HG03066 (cell line): ENCODE measurements around the gene ALOX15.
"Not testable (repeated sequence)": the region's sequence is repeated elsewhere in the genome, so short reads cannot be mapped to it uniquely, and the experiment has no call there.

Source experiments
- ATAC-seq: cut with Tn5 transposase; IDR thresholded peaks from one replicate; pipeline ENCODE4 v1.9.1; 2021; ENCODE audit warnings: low read depth; ENCODE audit not compliant: unreplicated experiment

ALOX15 gene

DNA sequence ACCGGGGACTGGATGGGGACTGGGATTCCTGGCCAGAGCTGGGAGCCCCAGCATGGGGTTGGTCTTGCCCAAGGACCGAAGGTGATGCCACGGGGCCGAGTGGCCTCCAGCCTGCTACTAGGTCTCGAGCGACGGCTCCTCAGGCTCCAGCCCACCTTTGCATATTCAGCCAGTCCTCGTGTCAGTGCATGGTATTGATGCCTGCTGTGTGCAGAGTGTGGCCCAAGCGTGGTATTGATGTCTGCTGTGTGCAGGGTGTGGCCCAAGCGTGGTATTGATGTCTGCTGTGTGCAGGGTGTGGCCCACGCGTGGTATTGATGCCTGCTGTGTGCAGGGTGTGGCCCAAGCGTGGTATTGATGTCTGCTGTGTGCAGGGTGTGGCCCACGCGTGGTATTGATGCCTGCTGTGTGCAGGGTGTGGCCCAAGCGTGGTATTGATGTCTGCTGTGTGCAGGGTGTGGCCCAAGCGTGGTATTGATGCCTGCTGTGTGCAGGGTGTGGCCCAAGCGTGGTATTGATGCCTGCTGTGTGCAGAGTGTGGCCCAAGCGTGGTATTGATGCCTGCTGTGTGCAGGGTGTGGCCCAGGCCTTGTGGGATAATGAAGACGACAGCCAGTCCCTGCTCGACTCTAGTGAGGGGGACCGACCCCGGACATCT lies 45.7 kb downstream of the ALOX15 start:
- ATAC-seq: not testable (repeated sequence)

DNA sequence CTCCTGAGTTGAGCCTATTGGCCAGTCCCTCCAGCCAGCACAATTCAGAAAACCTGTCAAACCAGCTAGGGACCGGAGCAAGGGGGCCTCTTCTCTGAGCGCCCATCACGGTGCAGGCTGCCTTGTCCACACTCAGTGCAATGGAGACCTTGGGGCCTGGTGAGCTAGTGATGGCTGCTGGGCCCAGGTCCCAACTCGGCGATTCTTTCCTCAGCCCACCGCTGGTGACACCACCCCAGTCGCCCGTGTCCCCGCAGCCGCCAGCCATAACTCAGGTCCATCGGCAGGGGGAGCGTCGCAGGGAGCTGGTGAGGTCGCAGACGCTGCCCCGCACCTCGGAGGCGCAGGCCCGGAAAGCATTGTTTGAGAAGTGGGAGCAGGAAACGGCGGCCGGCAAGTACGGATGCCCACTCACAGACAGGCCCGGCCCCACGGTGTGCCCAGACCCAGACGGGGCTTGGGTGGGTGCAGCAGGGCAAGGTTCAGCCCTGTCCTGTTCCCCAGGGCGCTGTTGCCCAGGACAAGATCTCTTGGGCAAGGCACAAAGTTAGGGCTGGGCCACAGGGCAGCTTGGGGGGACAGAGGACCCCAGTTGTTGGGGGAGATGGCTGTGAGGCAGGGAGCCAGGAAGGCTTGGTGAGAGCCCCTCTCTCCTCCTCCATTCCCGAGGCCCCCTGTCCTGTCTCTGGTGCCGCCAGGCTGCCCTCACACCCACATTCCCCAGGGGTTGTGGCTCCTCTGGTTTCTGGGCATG lies 46.4 kb downstream of the ALOX15 start:
- no peak for ATAC-seq

DNA sequence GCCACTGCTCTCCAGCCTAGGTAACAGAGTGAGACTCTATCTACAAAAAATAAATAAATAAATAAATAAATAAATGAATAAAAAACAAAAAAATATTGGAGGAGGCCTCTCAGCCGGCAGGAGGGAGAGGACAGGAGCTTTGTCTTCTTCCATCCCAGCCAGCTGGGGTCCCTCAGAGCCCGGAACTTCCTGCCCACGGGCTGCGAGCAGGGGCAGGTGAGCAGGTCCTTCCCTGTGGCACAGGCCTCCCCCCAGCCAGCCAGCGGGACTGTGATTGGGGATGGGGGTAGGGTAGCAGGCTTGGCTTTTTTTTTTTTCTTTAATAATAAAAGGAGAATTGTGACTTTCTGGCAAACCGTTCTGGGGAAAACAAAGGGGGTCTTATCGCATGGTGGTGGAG lies 47.1 kb downstream of the ALOX15 start:
- no peak for ATAC-seq

DNA sequence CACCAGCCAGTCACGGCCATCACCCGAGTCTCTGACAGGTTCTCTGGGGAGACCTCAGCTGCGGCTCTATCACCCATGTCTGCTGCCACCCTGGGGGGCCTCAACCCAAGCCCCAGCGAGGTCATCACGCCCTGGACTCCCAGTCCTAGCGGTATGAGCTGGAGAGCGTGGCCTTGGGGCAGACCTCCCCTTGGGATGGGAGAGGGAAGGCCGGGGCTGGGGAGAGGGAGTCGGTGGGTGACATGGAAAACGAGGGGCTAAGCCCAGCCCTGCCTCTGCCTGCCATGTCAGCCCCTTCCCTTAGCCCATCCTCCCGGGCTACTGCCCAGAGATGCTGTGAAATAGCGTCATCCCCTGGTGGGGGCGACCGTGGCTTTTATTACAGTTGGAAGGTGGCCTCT lies 48.5 kb downstream of the ALOX15 start:
- ATAC-seq: no peak

DNA sequence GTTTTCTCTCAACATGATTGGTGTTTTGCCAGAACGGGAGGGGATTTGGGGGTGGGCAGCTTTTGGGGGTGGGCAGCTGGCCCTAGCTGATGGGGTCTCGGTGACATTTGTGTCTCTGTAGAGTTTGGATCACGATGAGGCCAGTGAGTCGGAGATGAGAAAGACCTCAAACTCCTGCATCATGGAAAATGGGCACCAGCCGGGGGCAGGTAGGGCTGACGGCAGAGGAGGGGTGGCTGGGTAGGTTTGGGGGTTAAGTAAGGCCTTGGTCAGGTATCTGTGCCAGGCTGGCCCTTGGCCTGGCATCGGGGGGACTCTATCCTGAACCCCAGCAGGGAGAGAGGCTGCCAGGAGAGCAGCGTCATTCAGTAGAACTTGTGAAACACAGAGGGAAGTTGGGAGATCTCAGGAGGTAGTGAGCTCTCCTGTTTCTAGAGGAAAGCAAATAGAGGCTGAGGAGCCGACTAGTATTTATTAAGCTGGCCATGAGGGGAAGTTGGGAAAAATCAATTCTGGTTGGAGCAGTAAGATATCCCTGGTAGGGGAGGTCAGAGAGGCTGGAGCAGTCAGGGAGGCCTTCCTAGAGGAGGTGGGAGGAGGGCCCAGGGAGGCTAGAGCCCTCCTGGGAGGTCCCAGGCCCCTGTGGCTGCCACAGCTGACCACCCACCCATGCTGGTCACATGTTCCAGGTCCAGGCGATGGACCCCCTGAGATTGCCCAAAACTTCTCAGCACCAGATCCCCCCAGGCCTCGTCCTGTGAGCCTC lies 49.1 kb downstream of the ALOX15 start:
- ATAC-seq: no peak

DNA sequence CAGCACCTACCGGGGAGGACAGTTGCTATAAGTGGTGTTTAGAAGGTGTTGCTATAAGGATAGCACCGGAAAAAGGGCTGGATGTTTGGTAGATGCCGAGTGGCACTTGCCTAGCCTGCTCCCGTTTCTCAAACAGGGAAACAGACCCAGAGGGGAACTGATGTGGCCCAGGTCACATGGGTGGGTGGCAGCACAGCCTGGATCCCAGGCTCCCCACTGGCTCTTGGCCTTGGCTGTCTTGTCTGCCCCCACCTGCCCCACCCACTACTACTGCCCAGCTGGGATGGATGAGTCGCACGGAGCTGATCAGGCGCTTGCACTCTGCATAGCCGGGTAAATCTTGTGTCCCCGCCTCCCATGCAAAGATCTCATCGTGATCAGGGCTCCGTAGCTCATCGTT lies 49.9 kb downstream of the ALOX15 start:
- ATAC-seq: no peak

DNA sequence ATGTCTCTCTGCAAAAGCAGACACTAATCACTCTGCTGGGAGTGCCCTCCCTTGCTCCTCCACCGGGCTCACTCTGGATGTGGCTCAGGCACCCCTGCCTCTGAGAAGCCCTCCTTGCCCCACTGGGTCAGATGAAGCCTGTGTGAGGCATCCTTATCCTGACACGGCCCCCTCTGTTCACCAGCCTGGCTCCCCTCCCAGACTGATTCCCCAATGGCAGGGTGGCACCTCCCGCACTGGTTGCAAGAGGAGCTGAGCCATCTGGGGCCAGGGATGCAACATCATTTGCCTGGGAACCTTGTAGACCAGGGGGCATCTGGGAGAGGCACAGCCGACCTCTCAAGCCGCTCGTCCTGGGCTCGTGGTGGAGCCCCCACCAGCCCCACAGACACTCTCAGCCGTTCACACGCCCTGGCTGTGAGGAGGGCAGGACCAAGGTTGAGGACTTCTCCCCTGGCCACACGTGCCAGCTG lies 50.5 kb downstream of the ALOX15 start:
- ATAC-seq: no peak

DNA sequence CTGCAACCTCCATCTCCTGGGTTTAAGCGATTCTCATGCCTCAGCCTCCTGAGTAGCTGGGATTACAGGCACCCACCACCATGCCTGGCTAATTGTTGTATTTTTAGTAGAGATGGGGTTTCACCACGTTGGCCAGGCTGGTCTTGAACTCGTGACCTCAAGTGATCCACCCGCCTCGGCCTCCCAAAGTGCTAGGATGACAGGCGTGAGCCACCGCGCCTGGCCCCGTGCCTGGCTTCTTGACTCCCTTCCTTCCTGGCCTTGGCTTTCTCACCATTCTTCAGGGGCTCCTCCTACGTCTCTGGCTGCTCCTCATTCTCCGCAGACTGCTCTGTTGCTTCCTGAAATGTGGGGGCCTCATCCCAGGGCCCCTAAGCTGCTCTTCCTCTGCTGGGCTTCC lies 51.4 kb downstream of the ALOX15 start:
- ATAC-seq: not testable (repeated sequence)

DNA sequence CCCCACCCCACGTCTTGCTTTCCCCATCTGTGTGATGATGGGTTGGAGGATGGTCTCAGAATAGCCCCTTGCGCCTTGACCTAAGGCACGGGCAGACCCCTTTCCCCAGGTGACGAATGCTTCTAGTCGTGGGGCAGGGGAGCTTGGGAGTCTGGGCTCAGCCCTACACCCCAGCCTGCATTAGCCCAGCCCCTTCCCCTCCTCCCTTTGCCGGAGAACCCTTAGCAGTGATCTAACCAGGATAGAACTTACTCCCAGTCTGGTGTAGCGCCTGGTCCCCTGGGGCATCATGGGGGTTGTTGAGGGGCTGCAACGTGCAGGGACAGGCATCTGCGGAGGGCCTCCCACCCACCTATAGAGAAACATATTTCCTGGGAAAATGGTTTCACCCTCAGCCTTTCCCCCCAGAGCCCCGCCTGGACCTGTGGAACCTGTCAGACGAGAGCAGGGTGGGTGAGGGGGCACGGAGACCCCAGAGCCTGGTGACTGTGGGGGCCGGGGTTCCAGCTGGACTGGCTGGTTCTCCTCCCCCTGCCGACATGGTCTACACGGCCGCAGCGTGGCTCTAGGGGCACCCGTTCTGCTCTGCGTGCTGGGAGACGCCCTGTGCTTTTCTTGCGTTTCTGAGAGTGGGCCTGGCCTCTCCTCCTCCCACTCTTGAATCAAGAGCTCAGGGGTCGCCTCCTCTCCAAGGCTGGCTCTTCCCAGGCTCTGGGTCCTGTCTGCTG lies 52.4 kb downstream of the ALOX15 start:
- no peak for ATAC-seq

DNA sequence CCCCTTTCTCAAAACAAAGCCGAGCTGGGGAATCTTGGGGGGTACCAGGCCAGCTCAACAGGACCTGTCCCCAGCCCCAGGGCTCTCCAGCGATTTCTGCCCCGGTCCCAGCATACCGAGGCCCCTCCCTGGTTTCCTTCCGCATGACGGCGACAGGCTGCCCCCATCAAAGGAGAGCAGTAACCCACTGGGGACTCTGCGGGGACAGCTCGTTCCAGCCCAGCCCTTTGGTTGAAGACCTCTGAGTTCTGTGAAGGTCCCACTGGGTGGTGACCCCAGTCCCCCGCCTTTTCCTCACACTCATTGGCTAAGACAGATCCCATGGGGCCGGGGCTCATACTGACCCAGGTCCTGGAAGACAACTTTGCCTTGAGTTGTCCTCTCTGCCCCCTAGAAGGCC lies 53.1 kb downstream of the ALOX15 start:
- ATAC-seq: no peak

DNA sequence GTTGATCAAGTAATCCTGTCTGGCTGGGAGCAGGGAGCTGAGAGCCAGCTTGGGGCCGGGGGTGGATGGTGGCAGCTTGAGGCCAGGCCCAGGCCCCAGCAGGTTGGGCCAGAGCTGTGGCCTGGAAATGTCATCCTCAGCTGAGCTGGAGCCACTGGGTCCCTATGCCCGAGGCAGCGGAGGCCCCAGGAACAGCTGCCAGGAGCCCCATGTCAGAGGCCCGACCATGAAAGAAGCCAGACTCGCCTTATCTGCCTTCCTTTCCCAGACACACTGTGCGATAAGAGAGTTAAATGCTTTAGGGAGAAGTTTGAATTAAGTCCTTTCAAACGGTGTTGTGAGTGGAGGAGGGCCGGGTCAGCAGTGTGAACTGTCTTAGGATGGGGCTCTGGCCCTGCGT lies 53.7 kb downstream of the ALOX15 start:
- no peak for ATAC-seq

DNA sequence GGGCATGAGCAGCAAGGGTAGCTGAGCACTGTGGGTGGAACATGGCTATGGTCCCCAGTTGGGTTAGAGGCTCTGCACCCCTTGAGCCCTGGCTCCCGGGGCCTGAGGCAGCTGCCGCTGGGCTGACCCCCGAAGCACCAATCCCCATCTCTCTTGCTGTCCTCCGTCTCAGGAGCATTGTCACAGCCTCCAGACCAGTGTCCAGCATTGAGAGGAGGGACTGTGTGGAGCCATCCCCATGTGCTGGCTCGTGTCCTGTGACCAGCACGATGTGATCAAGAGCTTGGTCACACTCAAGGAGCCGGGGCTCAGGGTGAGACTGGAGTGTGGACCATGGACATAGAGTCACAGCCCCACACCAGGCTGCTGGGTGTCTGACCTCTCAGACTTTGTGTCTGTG lies 54.3 kb downstream of the ALOX15 start:
- ATAC-seq: no peak

DNA sequence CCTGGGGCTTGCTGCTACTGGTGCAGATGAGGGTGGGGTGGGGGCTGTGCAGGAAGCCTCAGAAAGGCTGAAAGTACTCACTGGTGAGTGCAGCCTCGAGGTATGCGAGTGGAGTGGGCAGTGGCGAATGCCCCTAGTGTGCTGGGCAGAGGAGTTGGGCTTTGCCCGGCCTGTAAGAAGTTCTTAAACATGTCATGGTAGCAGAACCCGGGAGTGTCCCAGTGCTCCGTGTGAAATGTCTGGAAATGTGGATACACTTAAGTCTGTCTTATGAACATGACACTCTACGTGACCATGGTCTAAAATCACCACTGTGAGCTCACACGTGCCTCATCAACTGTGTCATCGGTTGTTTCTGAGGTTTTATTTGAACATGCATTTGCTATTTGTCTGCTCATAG lies 55.4 kb downstream of the ALOX15 start:
- ATAC-seq: no peak

DNA sequence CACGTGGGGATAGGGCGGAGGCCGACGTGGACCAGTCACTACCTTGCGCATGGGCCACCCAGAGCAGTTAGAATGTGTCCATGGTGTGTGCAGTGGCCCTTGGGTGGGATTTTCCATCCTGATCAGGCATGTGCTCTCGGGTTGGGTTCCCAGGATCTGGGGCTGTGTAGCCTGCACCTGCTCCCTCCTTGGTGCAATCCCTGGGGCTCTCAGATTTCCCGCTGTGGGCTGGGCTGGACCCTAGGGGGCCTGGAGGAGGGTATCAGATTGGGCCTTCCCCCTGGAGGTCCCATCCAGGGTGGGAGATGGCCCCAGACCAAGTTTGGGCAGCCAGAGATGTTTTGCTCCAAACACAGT lies 55.9 kb downstream of the ALOX15 start:
- ATAC-seq: no peak

DNA sequence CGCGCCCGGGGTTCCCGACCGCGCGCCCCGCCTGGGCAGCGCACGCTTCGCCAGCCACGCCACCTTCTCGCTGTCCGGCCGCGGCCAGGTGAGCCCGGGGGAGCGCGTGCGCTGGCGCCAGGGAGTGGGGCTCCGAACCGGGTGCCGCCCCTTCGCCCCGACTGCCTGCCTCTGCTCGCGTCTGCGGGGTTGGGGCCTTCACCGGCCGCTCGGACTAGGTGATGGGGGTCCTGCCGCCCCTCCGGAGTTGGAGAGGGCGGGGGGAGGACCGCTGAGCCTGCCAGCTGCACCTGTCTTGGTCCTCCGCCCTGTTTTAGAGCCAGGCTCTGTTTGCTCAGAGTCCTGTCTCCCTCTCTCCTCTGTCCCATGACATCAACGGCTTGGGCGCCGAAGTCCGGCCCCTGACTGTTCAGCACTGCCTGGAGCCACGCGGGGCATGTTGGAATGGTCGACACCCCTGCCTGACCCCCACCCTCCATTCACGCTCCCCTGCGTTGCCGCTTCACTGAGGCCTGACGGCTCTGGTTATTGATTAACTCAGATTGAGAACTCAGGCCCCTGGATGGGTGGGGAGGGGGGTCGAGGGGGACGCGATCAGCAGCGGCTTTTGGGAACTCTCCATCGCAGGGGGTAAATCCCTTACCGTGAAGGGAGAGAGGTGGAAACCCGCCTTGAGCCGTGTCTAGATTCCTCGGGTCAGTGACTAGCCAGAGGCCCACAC lies 56.4 kb downstream of the ALOX15 start:
- no peak for ATAC-seq

DNA sequence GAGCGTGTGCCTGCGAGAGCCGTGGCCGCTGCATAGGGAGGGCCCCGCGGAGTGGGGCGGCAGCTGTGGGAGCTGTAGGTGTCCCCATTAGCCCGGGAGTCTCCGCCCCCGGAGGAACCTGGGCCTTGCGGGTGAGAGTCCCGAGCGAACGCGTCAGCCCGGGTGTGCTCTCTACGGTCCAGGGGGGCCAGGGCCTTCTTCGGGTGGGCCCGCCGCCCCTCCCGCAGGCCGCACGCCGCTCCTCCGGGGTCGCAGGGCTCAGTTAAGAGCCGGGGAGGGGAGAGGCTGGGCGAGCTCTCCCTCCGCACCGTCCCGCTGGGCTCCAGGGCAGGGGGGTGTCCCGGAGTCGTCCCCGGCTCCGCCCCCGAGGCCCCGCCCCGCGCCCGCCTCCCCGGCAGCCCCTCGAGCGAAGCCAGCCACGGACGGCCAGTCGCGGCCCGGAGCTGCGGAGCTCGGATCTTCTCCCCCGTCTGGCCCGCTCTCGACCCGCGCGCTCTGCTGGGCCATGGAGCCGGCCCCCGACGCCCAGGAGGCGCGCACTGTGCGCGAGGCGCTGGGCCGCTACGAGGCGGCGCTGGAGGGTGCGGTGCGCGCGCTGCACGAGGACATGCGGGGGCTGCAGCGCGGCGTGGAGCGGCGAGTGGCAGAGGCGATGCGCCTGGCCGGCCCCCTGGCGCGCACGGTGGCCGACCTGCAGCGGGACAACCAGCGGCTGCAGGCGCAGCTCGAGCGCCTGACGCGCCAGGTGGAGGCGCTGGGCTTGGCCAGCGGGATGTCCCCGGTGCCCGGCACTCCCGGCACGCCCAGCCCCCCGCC lies 57.2 kb downstream of the ALOX15 start, which contains the start of gene SMTNL2:
SMTNL2 (plus strand) TSS at position 429 of the 816 bp plus-strand sequence; CDS start at position 506, 77 bp downstream.
- no peak for ATAC-seq

DNA sequence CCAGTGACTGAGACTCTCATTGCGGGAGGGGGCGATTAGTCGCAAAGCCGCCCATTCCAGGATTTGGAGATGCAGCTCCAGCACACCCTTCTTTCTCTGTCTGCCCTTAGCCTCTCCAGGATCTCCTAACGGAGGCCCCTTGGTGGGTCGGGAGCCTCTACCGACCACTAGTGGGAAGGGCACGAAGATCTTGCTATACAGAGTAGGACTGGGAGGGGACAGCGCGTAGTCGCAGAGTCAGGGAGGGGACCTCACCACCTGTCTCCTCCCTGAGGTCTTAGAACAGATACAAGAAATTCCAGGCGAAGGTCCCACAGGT lies 57.7 kb downstream of the ALOX15 start:
- ATAC-seq: no peak

DNA sequence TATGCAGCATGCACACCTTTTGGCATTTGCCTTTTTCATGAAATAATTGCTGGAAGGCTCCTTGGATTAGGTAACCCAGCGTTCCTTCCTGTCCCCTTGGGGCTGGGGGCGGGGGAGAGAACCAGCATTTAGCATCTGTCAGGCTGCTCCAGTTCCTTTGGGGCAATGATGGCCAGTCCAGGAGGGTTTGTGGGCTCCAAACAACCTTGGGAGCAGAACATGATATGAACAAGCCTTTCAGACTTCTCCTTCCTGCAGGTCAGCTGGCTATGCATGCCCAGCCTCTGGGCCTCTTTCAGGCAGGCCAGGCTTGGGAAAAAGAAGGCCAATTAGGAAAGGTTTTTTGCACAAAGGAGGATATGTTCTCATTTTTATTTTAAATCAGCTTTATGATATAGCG lies 58.3 kb downstream of the ALOX15 start:
- ATAC-seq: no peak

DNA sequence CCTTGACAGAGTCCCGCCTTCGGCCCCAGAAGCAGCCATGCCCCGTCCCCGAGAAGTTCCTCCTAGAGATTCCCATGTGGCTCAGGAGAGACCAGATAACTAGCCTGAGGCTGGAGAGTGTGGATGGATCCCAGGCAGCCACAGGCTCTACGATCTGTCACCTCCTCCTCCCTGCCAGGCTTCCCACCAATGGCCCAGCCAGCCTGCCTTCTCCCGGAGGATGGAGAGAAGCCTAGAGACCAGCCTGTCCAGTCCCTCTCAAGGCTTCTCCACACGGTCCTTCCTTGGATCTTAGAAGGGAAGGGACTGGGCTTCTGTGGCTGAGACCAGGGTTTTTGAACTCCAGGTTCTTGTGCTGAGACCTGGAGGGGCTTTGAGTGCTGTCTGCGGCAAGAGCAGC lies 58.8 kb downstream of the ALOX15 start:
- no peak for ATAC-seq

DNA sequence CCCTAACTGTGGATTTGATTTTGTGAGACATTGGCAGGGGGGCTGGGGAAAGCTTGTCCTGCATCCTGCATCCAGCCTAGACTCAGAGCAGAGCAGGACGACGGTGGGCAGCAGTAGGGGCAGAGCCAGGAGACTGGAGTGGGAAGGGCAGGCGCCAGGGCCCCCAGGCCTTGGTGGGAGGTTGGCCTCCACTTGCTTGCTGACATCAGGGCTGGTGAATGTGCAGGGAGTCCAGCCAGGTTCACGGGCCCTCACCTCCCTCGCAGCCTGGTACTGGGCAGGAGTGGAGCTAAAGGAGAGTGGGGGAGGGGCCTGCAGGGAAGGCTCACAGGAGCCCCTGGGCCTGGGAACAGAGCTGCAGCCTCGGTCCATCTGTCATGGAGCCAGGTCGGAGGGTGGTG lies 59.4 kb downstream of the ALOX15 start:
- ATAC-seq: no peak
